Activated naive CD8-positive, alpha-beta T cell treated with anti-CD3 and anti-CD28 coated beads, Interleukin-2, amount 50 U/mL, for 16 hours (primary cell): ENCODE results near the gene ACAP2.
"Not testable (repeated sequence)": the region's sequence is repeated elsewhere in the genome, so short reads cannot be mapped to it uniquely, and the experiment has no call there.

Experiments used
- DNase-seq: peaks from one replicate; pipeline ENCODE4 v3.0.0-alpha.2; 2020; ENCODE audit warnings: low read depth, low spot score

Gene ACAP2

GRCh38 chr3:195247086-195247862, 195.5 kb downstream of the ACAP2 start:
- DNase-seq: no peak

GRCh38 chr3:195246581-195246995, 196.2 kb downstream of the ACAP2 start:
- DNase-seq: no peak

- DNase-seq: no peak
Observed at GRCh38 chr3:195245531-195245951, 197.3 kb downstream of the ACAP2 start.

- no peak for DNase-seq
Observed at GRCh38 chr3:195241592-195242355, 201.0 kb downstream of the ACAP2 start.

- no peak for DNase-seq
Observed at GRCh38 chr3:195240939-195241338, 201.9 kb downstream of the ACAP2 start.

- DNase-seq: no peak
Observed at GRCh38 chr3:195240171-195240701, 202.6 kb downstream of the ACAP2 start.

- no peak for DNase-seq
Observed at GRCh38 chr3:195239121-195239520, 203.7 kb downstream of the ACAP2 start.

- no peak for DNase-seq
Observed at GRCh38 chr3:195238586-195239118, 204.2 kb downstream of the ACAP2 start.

GRCh38 chr3:195238081-195238571, 204.7 kb downstream of the ACAP2 start:
- no peak for DNase-seq

GRCh38 chr3:195236801-195237570, 205.8 kb downstream of the ACAP2 start:
- DNase-seq: no peak

- no peak for DNase-seq
Observed at GRCh38 chr3:195236076-195236798, 206.6 kb downstream of the ACAP2 start.

- DNase-seq: no peak
Observed at GRCh38 chr3:195230244-195230643, 212.6 kb downstream of the ACAP2 start.

- not testable (repeated sequence) for DNase-seq
Observed at GRCh38 chr3:195228886-195229285, 213.9 kb downstream of the ACAP2 start.

GRCh38 chr3:195227871-195228270, 214.9 kb downstream of the ACAP2 start:
- DNase-seq: no peak

- no peak for DNase-seq
Observed at GRCh38 chr3:195226900-195227447, 215.8 kb downstream of the ACAP2 start.

GRCh38 chr3:195226445-195226844, 216.4 kb downstream of the ACAP2 start:
- no peak for DNase-seq

GRCh38 chr3:195224980-195225580, 217.7 kb downstream of the ACAP2 start:
- DNase-seq: no peak
